Renal cortex interstitium (tissue), 3 donors: Measurements from ENCODE around the gene SH2B2. TPM values are rescaled to one million over a fixed set of nuclear protein-coding genes. Genes with fewer than 3 reads are reported as not detected.

ENCODE experiments used
- polyA plus RNA-seq, 3 donors: library from polyadenylated mRNA; unstranded; fragments of 120-200 nt; gene quantifications; one replicate each; pipeline ENCODE4 v1.2.1, GENCODE V29; 2013; ENCODE audit not compliant: insufficient read length in 3 of 3

The SH2B2 gene
- polyA plus RNA-seq, 3 donors: 4.1 to 5.3 (median 4.2) TPM

Other genes with a start within 250 kb of the SH2B2 start
- 1 to 10 TPM in 1 of 3 donors, not detected in 2; 2.9 TPM for gene SPDYE6, start 69.6 kb downstream of the SH2B2 start, polyA plus RNA-seq
- 10 to 100 TPM; 30.2 to 45.2 (median 39.9) TPM for gene PRKRIP1, start 109.5 kb downstream of the SH2B2 start, polyA plus RNA-seq
- 10 to 100 TPM; 15.1 to 25.8 (median 24.1) TPM for gene ORAI2, start 146.7 kb downstream of the SH2B2 start, polyA plus RNA-seq
- gene ALKBH4, start 178.0 kb downstream of the SH2B2 start, polyA plus RNA-seq: 10 to 100 TPM; 10.6 to 13.3 (median 12.9) TPM
- gene LRWD1, start 178.1 kb downstream of the SH2B2 start, polyA plus RNA-seq: 10 to 100 TPM; 17.3 to 23.2 (median 21.9) TPM
- gene POLR2J, start 192.1 kb downstream of the SH2B2 start, polyA plus RNA-seq: 10 to 100 TPM; 22.4 to 32.7 (median 32.0) TPM
- gene RASA4B, start 230.9 kb downstream of the SH2B2 start, polyA plus RNA-seq: 10 to 100 TPM in 1 of 3 donors, 1 to 10 TPM in 2; 4.7 to 24.9 (median 8.4) TPM